SK-N-SH (cell line): ENCODE measurements around the gene PPM1L.

ENCODE experiments used
- CTCF ChIP-seq: fragments of 200-600 bp; sonication (generic); IDR thresholded peaks from 2 replicates; pipeline ENCODE4 v1.6.1; 2017; ENCODE audit warnings: antibody characterized with exemption, mild to moderate bottlenecking, moderate library complexity
- EP300 ChIP-seq, 2 experiments: IDR thresholded peaks; 2 replicates each; pipeline versions ENCODE4 v1.4.0 to v1.6.1; 2012; ENCODE audit warnings: borderline replicate concordance in 1 of 2, low read depth in 1 of 2, low read length in 1 of 2
- EZH2phosphoT487 ChIP-seq: fragments of 200-600 bp; sonication (generic); IDR thresholded peaks from 2 replicates; pipeline ENCODE4 v1.6.1; 2017; ENCODE audit warnings: low read depth, mixed run types, mild to moderate bottlenecking, antibody characterized with exemption, moderate library complexity, borderline replicate concordance
- FOXM1 ChIP-seq: IDR thresholded peaks from 2 replicates; pipeline ENCODE4 v1.4.0; 2012; ENCODE audit warnings: low read depth, mild to moderate bottlenecking
- GATA2 ChIP-seq: sonication (generic); formaldehyde crosslinking; IDR thresholded peaks from 2 replicates; pipeline ENCODE4 v1.5.0; 2020; ENCODE audit warnings: mild to moderate bottlenecking, missing genetic modification reagents
- IRF3 ChIP-seq: fragments of 150-350 bp; IDR thresholded peaks from 2 replicates; pipeline ENCODE4 v1.6.1; 2016; ENCODE audit warnings: mild to moderate bottlenecking, low read depth, low read length
- JUND ChIP-seq: IDR thresholded peaks from 2 replicates; pipeline ENCODE4 v1.4.0; 2012
- NFIC ChIP-seq: IDR thresholded peaks from 2 replicates; pipeline ENCODE4 v1.4.0; 2012; ENCODE audit warnings: borderline replicate concordance
- RFX5 ChIP-seq: IDR thresholded peaks from 2 replicates; pipeline ENCODE4 v1.6.1; 2012; ENCODE audit warnings: mild to moderate bottlenecking, improper control_type of control experiment, low read length
- RXRA ChIP-seq: IDR thresholded peaks from 2 replicates; pipeline ENCODE4 v1.4.0; 2012; ENCODE audit warnings: low read depth, mild to moderate bottlenecking, borderline replicate concordance
- TEAD4 ChIP-seq: IDR thresholded peaks from 2 replicates; pipeline ENCODE4 v1.4.0; 2012; ENCODE audit warnings: mild to moderate bottlenecking, borderline replicate concordance; ENCODE audit not compliant: insufficient read depth
- USF1 ChIP-seq: IDR thresholded peaks from 2 replicates; pipeline ENCODE4 v1.4.0; 2012; ENCODE audit warnings: low read depth, borderline replicate concordance
- TF ChIP-seq, protein P1 (sequence below): IDR thresholded peaks from 2 replicates; pipeline ENCODE4 v1.6.1; 2012; ENCODE audit warnings: mild to moderate bottlenecking, low read depth, low read length, moderate library complexity

DNA sequence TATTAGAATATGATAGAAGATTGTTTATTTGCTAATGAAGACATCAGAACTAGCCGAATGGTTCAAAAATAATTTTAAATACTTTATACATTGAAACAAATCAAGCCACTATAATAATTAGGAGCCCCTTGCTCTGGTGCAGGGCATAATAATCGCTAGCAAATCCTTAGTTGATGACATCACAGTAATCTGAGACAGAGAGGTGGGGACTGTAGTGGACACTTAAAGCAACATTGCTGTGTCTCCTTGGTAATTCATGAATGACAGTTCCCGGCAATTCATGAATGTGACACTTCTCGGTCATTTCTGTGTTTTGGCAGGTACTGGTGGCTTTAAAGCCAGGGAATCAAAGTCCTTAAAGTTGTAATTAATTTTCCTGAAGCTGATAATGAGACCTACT is 114.3 kb downstream of the PPM1L start:
- TF ChIP-seq CTCF (no peak), FOXM1 (no peak), GATA2 (CRISPR knock-in tag) (no peak), EZH2phosphoT487 (no peak), EP300 (IDR thresholded peaks at IDR 0.05; ENCODE audit: borderline replicate concordance in 1 of 2, low read depth in 1 of 2, low read length in 1 of 2) (no peak), RFX5 (no peak), NFIC (no peak), JUND (no peak), RXRA (no peak), IRF3 (no peak), USF1 (no peak), TEAD4 (no peak)
- TF ChIP-seq, protein P1, sequence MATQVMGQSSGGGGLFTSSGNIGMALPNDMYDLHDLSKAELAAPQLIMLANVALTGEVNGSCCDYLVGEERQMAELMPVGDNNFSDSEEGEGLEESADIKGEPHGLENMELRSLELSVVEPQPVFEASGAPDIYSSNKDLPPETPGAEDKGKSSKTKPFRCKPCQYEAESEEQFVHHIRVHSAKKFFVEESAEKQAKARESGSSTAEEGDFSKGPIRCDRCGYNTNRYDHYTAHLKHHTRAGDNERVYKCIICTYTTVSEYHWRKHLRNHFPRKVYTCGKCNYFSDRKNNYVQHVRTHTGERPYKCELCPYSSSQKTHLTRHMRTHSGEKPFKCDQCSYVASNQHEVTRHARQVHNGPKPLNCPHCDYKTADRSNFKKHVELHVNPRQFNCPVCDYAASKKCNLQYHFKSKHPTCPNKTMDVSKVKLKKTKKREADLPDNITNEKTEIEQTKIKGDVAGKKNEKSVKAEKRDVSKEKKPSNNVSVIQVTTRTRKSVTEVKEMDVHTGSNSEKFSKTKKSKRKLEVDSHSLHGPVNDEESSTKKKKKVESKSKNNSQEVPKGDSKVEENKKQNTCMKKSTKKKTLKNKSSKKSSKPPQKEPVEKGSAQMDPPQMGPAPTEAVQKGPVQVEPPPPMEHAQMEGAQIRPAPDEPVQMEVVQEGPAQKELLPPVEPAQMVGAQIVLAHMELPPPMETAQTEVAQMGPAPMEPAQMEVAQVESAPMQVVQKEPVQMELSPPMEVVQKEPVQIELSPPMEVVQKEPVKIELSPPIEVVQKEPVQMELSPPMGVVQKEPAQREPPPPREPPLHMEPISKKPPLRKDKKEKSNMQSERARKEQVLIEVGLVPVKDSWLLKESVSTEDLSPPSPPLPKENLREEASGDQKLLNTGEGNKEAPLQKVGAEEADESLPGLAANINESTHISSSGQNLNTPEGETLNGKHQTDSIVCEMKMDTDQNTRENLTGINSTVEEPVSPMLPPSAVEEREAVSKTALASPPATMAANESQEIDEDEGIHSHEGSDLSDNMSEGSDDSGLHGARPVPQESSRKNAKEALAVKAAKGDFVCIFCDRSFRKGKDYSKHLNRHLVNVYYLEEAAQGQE = no peak
